ENCODE measurements around the gene CAB39.

GRCh38 chr2:230785346-230785745 is 72.7 kb downstream of the CAB39 start:
- TF ChIP-seq CTCF (IDR thresholded peaks at IDR 0.05) (no peak), POLR2A (IDR thresholded peaks at IDR 0.05) (no peak)
